GM21515 (cell line): ENCODE measurements around the gene ETV6.

Experiments
- ATAC-seq: cut with Tn5 transposase; IDR thresholded peaks from one replicate; pipeline ENCODE4 v1.9.1; 2021; ENCODE audit not compliant: unreplicated experiment

Gene ETV6

DNA sequence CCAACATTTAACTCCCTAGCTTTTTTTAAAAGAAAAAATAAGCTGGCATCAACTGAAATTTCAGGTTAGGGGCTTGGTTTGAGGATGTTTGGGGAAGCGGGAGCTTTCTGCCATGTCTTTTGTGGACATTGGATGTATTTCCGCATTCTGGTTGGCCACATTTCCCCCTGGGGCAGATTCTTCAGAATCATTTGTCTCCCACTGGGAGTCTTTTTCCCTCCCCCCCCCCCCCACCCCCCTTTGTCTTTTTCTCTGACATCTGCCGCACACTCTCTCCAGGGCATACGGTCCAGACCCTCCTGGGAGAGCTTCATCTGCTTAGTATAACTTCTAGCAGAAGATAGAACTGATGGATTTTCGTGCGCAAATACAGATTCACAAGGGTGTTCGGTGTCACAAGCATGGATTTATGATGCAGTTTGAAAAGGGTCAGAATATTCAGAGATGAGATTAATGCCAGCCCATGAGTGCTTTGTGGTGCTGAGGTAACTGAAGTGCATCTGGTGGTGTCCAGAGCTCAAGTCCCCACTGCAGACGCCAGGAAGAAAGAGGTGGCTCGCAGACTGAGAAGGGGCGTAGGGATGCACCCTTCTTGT is 40.2 kb downstream of the ETV6 start:
- ATAC-seq: no peak

GRCh38 chr12:11693067-11693466 is 43.6 kb downstream of the ETV6 start:
- no peak for ATAC-seq

DNA sequence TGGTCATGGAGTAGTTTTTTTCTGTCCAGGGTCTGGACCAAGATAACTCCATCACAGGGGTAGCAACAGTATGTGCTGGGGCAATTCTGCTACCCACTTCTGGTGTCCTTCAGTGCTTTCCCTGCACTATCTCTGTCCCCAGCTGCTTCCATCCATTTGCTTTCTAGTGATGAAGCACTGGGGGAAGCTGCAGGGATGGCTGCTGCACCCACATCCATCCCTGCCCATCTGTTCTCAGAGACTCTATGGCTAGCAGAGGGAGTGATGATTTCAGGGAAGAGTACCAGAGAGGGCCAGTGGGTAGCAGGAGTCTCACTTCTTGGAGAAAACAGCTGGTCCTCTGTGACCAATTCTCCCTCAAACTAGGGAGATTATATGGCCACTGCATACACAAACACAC is 44.1 kb downstream of the ETV6 start:
- ATAC-seq: no peak

DNA sequence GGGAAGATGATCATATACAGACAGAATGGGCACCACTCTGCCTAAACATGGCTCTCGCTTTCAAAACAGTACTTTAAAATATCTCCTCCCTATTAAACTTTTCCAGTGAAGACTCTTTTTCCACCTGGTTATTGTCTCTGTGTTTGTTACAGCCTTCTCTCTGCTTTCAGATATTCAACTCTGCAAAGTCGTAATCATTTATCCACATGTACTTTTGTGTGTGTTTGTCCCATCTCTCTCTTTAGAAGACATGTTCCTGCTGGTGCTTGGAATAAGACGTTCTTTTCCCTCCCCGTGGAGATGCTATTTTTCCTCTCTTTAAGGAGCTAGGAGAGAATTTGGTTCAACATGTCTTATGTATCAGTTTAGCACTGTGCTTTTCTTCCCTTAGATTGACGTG is 45.1 kb downstream of the ETV6 start:
- no peak for ATAC-seq

GRCh38 chr12:11695321-11695720 is 45.8 kb downstream of the ETV6 start:
- no peak for ATAC-seq

- no peak for ATAC-seq
Observed at GRCh38 chr12:11696084-11696483, 46.6 kb downstream of the ETV6 start.

DNA sequence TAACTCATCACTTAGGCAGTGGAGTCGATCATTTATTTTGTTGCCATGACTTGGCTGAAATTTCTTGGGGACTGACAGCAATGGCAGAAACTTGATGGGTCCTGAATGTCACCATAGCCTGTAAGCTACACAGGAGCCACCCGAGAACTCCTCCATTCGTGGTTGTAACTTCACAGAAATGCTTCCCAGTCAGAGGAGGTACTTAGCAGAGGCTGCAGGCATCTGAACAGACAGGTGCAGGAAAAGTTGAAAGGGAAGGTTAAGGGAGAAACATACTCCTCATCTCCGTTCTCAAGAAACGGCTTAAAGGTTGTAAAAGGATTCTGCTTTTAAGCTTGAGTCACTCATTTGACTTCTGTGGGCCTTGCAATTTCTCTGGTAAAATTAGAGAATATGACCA is 47.7 kb downstream of the ETV6 start:
- no peak for ATAC-seq

DNA sequence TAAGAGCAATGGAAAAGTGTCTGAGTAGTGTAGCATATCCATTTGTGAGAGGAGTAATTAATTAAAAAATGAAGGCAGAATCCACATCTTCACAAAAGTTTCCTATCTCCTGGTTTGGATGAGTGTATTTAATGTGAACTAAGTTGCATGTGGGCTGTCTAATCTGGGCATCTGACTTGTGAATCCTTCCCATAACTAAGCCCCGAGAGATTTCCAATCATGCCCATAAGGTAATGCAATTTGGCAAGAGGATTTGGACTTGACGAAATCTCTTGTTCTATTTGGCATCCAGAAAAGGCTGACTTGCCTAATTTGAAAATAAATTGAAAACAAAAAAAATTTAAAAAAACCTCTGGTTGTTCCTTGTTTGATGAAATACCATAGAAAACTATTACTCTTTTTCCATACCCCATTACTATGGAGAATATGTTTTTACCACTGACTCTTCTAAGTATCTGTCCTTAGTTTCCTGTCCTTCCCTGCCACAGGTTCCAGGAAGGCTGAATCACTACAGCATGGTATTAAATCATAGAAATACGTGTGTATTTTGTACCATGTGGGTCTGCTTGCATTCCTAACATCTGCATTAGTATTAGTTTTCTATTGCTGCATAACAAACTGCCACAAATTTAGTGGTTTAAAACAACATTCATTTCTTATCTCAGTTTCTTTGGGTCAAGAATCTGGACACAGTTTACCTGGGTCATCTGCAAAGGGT is 48.4 kb downstream of the ETV6 start:
- ATAC-seq: no peak

GRCh38 chr12:11698729-11699128 is 49.3 kb downstream of the ETV6 start:
- no peak for ATAC-seq

- no peak for ATAC-seq
Observed at GRCh38 chr12:11701433-11701832, 52.0 kb downstream of the ETV6 start.

- ATAC-seq: no peak
Observed at GRCh38 chr12:11702959-11703358, 53.5 kb downstream of the ETV6 start.

DNA sequence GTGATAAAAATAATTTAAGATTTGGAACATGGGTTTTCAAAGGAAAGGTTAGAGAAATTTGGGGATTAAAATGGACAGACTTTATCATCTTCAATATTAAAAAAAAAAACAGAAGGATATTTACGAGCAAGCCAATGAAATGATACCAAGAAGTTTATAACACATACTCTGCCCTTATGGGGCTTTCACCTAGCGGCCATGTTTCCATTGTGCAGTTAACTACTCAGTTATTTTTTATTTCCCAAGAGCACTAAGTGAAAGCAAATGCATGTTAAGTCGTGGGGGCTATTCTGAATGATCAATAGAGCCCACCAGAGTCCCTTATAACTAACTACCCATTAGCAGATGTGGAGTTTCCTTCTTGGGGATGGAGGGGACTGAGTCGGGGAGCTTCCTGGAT is 53.9 kb downstream of the ETV6 start:
- ATAC-seq: no peak

GRCh38 chr12:11704089-11704488 is 54.6 kb downstream of the ETV6 start:
- ATAC-seq: no peak

DNA sequence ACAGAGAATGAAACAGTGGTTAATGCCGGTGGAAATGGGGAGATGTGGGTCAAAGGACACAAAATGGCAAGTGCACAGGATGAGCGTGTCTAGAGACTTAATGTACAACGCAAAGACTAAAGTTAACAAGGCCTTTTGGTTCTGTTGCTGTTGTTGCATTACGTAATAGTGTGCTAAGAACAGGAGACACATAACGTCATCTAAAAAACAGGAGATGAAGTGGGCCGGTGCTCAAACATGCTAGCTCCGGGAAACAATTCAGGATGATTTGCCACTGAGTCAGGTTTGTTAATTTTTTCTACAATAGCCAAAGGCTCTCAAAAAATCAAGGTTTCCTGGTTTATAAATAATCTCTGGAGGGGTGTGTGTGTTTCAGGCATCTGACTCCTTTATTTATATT is 55.5 kb downstream of the ETV6 start:
- ATAC-seq: no peak

DNA sequence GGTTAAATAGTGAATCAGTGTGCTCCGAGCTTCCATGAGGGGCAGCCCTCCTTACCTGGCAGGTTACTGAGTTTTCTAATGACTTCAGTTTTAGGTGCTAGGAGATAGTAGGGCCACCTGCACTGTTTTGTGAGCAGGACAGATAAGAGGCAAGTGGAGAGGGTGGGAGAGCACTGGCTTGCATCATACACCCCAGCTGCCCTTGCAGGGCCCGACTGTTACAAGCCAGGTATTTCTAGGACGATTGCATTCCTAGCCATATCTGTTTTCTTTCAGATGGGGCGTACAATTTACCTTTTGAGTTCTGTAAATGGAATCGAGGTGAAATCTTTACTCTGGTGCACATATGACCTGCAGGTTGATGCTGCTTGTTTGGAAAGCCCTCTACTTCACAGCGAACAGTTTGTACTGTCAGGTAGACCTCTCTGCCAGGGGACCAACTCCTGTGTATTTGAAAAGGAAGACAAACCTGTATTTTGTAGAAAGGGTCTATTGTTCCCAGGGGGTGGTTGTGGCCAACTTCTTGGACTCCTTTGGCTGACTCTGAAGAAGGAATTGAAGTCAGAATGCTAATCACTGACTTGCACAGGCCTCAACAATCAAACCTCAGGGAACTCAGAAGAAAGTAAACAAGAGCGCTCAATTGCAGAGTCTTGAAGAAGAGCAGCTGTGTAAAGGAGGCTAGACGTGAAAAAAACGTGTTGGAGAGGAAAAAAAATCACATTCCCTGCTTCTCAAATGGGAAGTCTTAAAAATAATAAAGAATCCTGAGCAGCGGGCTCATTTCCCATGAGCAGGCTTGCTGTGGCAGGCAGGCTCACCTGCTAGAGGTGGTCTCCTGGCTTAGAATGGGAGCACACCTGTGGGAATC is 57.3 kb downstream of the ETV6 start:
- ATAC-seq: no peak

- no peak for ATAC-seq
Observed at GRCh38 chr12:11707535-11707934, 58.1 kb downstream of the ETV6 start.

- ATAC-seq: no peak
Observed at GRCh38 chr12:11709513-11709912, 60.0 kb downstream of the ETV6 start.

- ATAC-seq: no peak
Observed at GRCh38 chr12:11710431-11710830, 61.0 kb downstream of the ETV6 start.

- ATAC-seq: no peak
Observed at GRCh38 chr12:11710906-11711305, 61.4 kb downstream of the ETV6 start.

DNA sequence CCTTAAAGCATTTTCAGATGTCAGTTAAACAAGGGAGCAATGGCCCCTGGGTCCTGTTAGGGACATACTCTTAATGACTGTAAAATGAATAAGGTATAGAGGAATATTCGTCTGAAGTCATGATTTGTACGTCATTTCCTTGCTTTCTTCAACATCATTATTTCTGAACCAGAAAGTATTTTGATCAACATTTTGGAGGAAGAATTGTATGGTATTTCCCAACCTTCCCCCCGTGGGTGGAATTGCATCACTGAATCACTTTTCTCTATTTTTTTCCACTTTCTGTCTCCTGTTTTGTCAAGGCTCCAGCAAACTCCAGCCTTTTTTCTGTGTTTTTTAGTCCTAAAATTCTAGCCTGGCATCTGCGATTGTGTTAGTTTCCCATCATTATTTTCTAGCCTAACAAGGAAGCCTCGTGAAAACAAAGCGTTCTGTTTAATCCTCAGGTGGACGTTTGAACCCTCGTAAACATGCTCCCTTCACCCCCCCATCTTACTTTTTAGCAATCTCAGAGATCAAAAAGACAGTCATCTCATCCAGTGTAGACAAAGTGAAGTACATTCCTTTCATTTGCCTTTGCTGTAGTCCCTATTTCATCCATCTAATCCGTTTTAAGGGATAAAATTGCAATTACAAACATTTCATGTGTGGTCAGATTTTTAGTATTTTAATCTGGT is 62.3 kb downstream of the ETV6 start:
- no peak for ATAC-seq

DNA sequence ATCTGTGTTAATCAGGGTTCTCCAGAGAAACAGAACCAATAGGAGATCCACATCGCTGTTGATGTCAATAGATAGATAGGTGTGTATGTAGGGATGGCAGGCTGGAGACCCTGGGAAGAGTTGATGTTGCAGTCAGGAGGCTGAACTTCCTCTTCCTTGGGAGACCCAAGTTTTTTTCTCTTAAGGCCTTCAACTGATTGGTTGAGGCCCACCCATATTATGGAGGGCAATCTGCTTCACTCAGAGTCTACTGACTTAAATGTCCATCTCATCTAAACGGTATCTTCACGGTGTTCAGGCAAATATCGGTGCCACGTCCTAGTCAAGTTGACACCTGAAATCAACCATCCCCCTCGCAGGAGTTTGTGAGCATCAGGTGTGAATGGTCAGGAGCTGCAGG is 63.0 kb downstream of the ETV6 start:
- ATAC-seq: no peak

DNA sequence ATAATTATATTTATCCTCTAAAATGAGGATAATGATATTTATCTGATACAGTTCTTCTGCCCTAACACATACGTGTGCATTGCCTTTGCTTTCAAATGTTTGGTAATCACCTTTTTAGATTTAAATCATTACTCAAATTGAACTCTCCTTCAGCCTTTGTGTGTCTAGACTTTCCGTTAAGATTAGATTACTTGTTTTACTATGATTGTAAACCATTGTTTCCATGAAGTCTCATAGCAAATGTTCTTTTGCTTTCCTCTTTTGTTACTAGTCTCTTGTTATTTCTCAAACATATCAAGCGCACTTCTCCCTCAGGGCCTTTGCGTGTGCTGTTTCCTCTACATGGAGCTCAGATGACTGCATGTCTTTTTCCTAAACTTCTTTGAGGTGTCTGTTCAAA is 63.7 kb downstream of the ETV6 start:
- ATAC-seq: no peak
